ENCODE data around the gene PKM. TPM values are rescaled to one million over a fixed set of nuclear protein-coding genes. Genes with fewer than 3 reads are reported as not detected.

The PKM gene
- total RNA-seq, 4 donors from 2014 or later: 307 to 392 (median 318) TPM

- Histone ChIP-seq H3K27me3 (no peaks in the 10 kb centered on the region), H3K27ac (no peak overlapping the region), H3K4me3 (no peak overlapping the region), H3K36me3 (no peaks in the 10 kb centered on the region), H3K4me1 (no peaks in the 10 kb centered on the region), H3K9me3 (no peaks in the 10 kb centered on the region)
- no peak for DNase-seq
- TF ChIP-seq CTCF (IDR thresholded peaks at IDR 0.05) (no peak), POLR2A (IDR thresholded peaks at IDR 0.05) (no peak)
Observed at GRCh38 chr15:72160696-72161245, 70.2 kb downstream of the PKM start.

GRCh38 chr15:72156928-72157327 lies 74.1 kb downstream of the PKM start:
- DNase-seq: no peak
- TF ChIP-seq POLR2A (IDR thresholded peaks at IDR 0.05): no peak
- TF ChIP-seq CTCF (IDR thresholded peaks at IDR 0.05): no peak
- H3K27me3 ChIP-seq: no peaks in the 10 kb centered on the region
- no peaks in the 10 kb centered on the region for H3K36me3 ChIP-seq
- H3K4me1 ChIP-seq: peaks cover 0 to 9% (median 0%) of the 10 kb centered on the region in 4 donors
- H3K4me3 ChIP-seq: no peak overlapping the region
- no peak overlapping the region for H3K27ac ChIP-seq
- H3K9me3 ChIP-seq: no peaks in the 10 kb centered on the region

GRCh38 chr15:72155635-72156616 lies 75.1 kb downstream of the PKM start:
- H3K36me3 ChIP-seq: no peaks in the 10 kb centered on the region
- TF ChIP-seq POLR2A (IDR thresholded peaks at IDR 0.05) (no peak), CTCF (IDR thresholded peaks at IDR 0.05) (peak; percentile 50 to 94 (median 89))
- peak; percentile 71 to 94 (median 89) for DNase-seq
- peak overlapping the region in 3 of 4 donors; percentile 24 to 65 (median 57) for H3K27ac ChIP-seq
- no peaks in the 10 kb centered on the region for H3K27me3 ChIP-seq
- peaks cover 0 to 9% (median 0%) of the 10 kb centered on the region in 4 donors for H3K4me1 ChIP-seq
- H3K4me3 ChIP-seq: peak overlapping the region; percentile 21 to 59 (median 42)
- no peaks in the 10 kb centered on the region for H3K9me3 ChIP-seq

GRCh38 chr15:72155003-72155621 lies 75.9 kb downstream of the PKM start:
- peak in 2 of 3 donors; percentile 81 for DNase-seq
- Histone ChIP-seq H3K36me3 (no peaks in the 10 kb centered on the region), H3K27me3 (no peaks in the 10 kb centered on the region), H3K9me3 (no peaks in the 10 kb centered on the region), H3K4me1 (peaks cover 0 to 9% (median 0%) of the 10 kb centered on the region in 4 donors), H3K4me3 (peak overlapping the region in 3 of 4 donors; percentile 21 to 59 (median 50)), H3K27ac (peak overlapping the region in 3 of 4 donors; percentile 15 to 65 (median 57))
- no peak for TF ChIP-seq CTCF (IDR thresholded peaks at IDR 0.05)
- no peak for TF ChIP-seq POLR2A (IDR thresholded peaks at IDR 0.05)

GRCh38 chr15:72154316-72154715 lies 76.7 kb downstream of the PKM start:
- Histone ChIP-seq H3K36me3 (no peaks in the 10 kb centered on the region), H3K4me3 (no peak overlapping the region), H3K27ac (no peak overlapping the region), H3K9me3 (no peaks in the 10 kb centered on the region), H3K4me1 (peaks cover 0 to 9% (median 0%) of the 10 kb centered on the region in 4 donors), H3K27me3 (no peaks in the 10 kb centered on the region)
- TF ChIP-seq CTCF (IDR thresholded peaks at IDR 0.05): no peak
- TF ChIP-seq POLR2A (IDR thresholded peaks at IDR 0.05): no peak
- no peak for DNase-seq

Data from Peyer's patch (tissue), 4 donors.